ENCODE data around the gene NME2. TPM values are rescaled to one million over a fixed set of nuclear protein-coding genes. Genes with fewer than 3 reads are reported as not detected.

The NME2 gene
- total and polyA plus RNA-seq, 10 of the 15 experiments (the other 5 are each of a cell fraction or from before 2014, with no cell fraction given): 497 to 1,030 (median 786) TPM

DNA sequence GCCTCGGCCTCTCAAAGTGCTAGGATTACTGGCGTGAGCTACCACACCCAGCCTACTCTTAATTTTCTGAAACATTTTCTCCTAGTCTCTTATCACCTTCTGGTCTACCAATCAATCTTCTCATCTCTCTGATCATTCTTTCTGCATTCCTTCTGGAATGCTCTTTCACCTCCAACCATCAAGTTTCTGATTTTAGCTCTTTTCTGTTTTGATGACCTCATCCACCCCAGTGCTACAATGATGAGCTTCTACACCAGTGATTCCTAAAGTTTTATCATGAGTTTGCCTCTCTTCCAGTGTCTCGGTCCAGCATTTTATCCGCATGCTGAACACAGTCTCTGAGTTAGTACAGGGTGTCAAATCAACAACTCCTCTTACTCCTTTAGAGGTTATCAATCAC lies 31.5 kb downstream of the NME2 start:
- no peaks in the 10 kb centered on the region for H3K4me1 ChIP-seq (ENCODE audit: control insufficient read depth, insufficient read depth, low read length)
- no peak overlapping the region for H3K9ac ChIP-seq (ENCODE audit: control insufficient read depth, insufficient read depth, low read length)
- ATAC-seq (no peak), DNase-seq (ENCODE audit: low read depth, low spot score) (no peak), FAIRE-seq (no peak)
- H2AFZ ChIP-seq (ENCODE audit: control insufficient read depth, low read depth, low read length): no peak overlapping the region
- no peak for TF ChIP-seq BMI1 (IDR thresholded peaks at IDR 0.05; ENCODE audit: borderline replicate concordance)
- no peak for TF ChIP-seq MTA3 (IDR thresholded peaks at IDR 0.05; ENCODE audit: borderline replicate concordance, low read length)
- no peak for TF ChIP-seq CREM (IDR thresholded peaks at IDR 0.05; ENCODE audit: low read depth)
- ChIA-PET CTCF (no interaction called here), RAD21 (ENCODE audit: unreplicated experiment) (no interaction called here), SMC1A (ENCODE audit: uncharacterized antibody, unreplicated experiment) (interaction anchor here (1.2 kb wide), 1 partner anchor 19 kb away, joined by 3 read pairs; no protein-coding TSS in a partner anchor), POLR2A (interaction anchor here (0.6 kb wide), 2 partner anchors 41 kb away, joined by 3 to 6 read pairs; no protein-coding TSS in a partner anchor)
- no peak overlapping the region for H3K27ac ChIP-seq (ENCODE audit: control insufficient read depth, insufficient read depth)
- H3K4me2 ChIP-seq (ENCODE audit: control insufficient read depth, insufficient read depth): no peak overlapping the region
- no peaks in the 10 kb centered on the region for H3K27me3 ChIP-seq (replicated peaks in 1 of 2; ENCODE audit: control insufficient read depth in 2 of 2, insufficient read depth in 2 of 2, low read length in 1 of 2)
- no peaks in the 10 kb centered on the region for H3K79me2 ChIP-seq (ENCODE audit: control insufficient read depth, insufficient read depth, low read length)
- intact Hi-C loops (cut with micrococcal nuclease; ENCODE audit: unreplicated experiment) (no loop called here), in situ Hi-C loops (cut with MboI) (no loop called here)
- H3K36me3 ChIP-seq (ENCODE audit: control insufficient read depth in 2 of 2, insufficient read depth in 2 of 2, low read length in 1 of 2): peaks cover 2 to 32% of the 10 kb centered on the region in 2 experiments
- H3K9me3 ChIP-seq (replicated peaks; ENCODE audit: control insufficient read depth, insufficient read depth, low read length): no peaks in the 10 kb centered on the region
- 88% methylated on average over 4 of the region's 4 CpGs for WGBS (ENCODE audit: insufficient coverage, insufficient replicate concordance, low lambda C conversion rate, missing lambda C conversion rate)
- H4K20me1 ChIP-seq (ENCODE audit: control insufficient read depth, insufficient read depth): no peaks in the 10 kb centered on the region
- H3K4me3 ChIP-seq: no peak overlapping the region
- BruUV-seq (replicated peaks): no TSS peak

- no peak overlapping the region for H3K9ac ChIP-seq (ENCODE audit: control insufficient read depth, insufficient read depth, low read length)
- CTCF ChIA-PET: no interaction called here
Measured at GRCh38 chr17:51200295-51200694, 34.1 kb downstream of the NME2 start.

More at GRCh38 chr17:51200295-51200694, 34.1 kb downstream of the NME2 start:
- no peak overlapping the region for H3K27ac ChIP-seq (ENCODE audit: control insufficient read depth, insufficient read depth)
- RAD21 ChIA-PET (ENCODE audit: unreplicated experiment): interaction anchor here (0.7 kb wide), 1 partner anchor 196 kb away, joined by 3 read pairs; no protein-coding TSS in a partner anchor
- no peak overlapping the region for H3K4me2 ChIP-seq (ENCODE audit: control insufficient read depth, insufficient read depth)
- H3K4me1 ChIP-seq (ENCODE audit: control insufficient read depth, insufficient read depth, low read length): no peaks in the 10 kb centered on the region
- H3K9me3 ChIP-seq (replicated peaks; ENCODE audit: control insufficient read depth, insufficient read depth, low read length): no peaks in the 10 kb centered on the region
- no peaks in the 10 kb centered on the region for H4K20me1 ChIP-seq (ENCODE audit: control insufficient read depth, insufficient read depth)
- WGBS (ENCODE audit: insufficient coverage, insufficient replicate concordance, low lambda C conversion rate, missing lambda C conversion rate): 97% methylated on average over 3 of the region's 6 CpGs
- no peak overlapping the region for H2AFZ ChIP-seq (ENCODE audit: control insufficient read depth, low read depth, low read length)
- POLR2A ChIA-PET: no interaction called here
- DNase-seq (ENCODE audit: low read depth, low spot score) (no peak), ATAC-seq (no peak), FAIRE-seq (no peak)
- H3K27me3 ChIP-seq (replicated peaks in 1 of 2; ENCODE audit: control insufficient read depth in 2 of 2, insufficient read depth in 2 of 2, low read length in 1 of 2): no peaks in the 10 kb centered on the region
- H3K79me2 ChIP-seq (ENCODE audit: control insufficient read depth, insufficient read depth, low read length): no peaks in the 10 kb centered on the region
- H3K4me3 ChIP-seq: no peak overlapping the region
- intact Hi-C loops (cut with micrococcal nuclease; ENCODE audit: unreplicated experiment) (no loop called here), in situ Hi-C loops (cut with MboI) (no loop called here)
- no TSS peak for BruUV-seq (replicated peaks)
- TF ChIP-seq SMARCA5 (IDR thresholded peaks at IDR 0.05): no peak
- no peak for TF ChIP-seq MXI1 (IDR thresholded peaks at IDR 0.05; ENCODE audit: low read depth, low read length)
- TF ChIP-seq RUNX3 (IDR thresholded peaks at IDR 0.05; ENCODE audit: low read length): no peak
- no peak for TF ChIP-seq EP300 (IDR thresholded peaks at IDR 0.05; ENCODE audit: borderline replicate concordance in 1 of 2, control insufficient read depth in 1 of 2, low read depth in 2 of 2, low read length in 2 of 2)
- no peak for TF ChIP-seq CHD4 (IDR thresholded peaks at IDR 0.05)
- no peak for TF ChIP-seq FOS (IDR thresholded peaks at IDR 0.05; ENCODE audit: borderline replicate concordance, extremely low read depth, insufficient read length)
- no peak for TF ChIP-seq EGR1 (IDR thresholded peaks at IDR 0.05; ENCODE audit: borderline replicate concordance in 1 of 2, low read depth in 2 of 2, low read length in 2 of 2)
- no peak for TF ChIP-seq SKIL (IDR thresholded peaks at IDR 0.05; ENCODE audit: low read depth, poor library complexity, severe bottlenecking)
- no peak for TF ChIP-seq ATF7 (IDR thresholded peaks at IDR 0.05; ENCODE audit: low read depth)
- no peak for TF ChIP-seq KLF5 (IDR thresholded peaks at IDR 0.05; ENCODE audit: partially characterized antibody)
- peaks cover 2 to 28% of the 10 kb centered on the region in 2 experiments for H3K36me3 ChIP-seq (ENCODE audit: control insufficient read depth in 2 of 2, insufficient read depth in 2 of 2, low read length in 1 of 2)
- SMC1A ChIA-PET (ENCODE audit: uncharacterized antibody, unreplicated experiment): no interaction called here

All from GM12878 (cell line).